Erythroblast (primary cell): ENCODE results near the gene THOC1.

ENCODE experiments used
- DNase-seq, 2 experiments: peaks; one replicate each; lab custom pipeline; 2025; lab: John Stamatoyannopoulos, UW
- GATA1 ChIP-seq: IDR thresholded peaks from 2 replicates; pipeline ENCODE4 v1.6.1; 2011; ENCODE audit warnings: low read depth, mild to moderate bottlenecking, control low read depth, low read length, moderate library complexity
- POLR2A ChIP-seq: IDR thresholded peaks from 2 replicates; pipeline ENCODE4 v1.6.1; 2011; ENCODE audit warnings: mild to moderate bottlenecking, low read length

THOC1 gene

DNA sequence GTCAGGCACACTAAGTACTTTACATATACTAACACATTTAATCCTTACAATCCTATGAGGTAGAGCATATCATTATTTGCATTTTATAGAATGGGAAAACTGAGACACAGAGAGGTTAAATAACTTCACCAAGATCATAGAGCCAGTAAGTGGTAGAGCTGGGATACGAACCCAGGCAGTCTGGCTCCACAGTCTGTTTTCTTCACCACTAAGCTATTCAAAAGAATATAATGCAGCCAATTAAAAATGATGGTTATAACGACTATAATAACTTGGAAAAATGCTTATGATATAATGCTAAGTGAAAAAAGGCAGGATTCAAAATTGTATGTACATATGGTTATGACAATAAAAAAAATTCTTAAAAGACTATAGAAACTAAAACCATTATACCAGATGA lies 7.3 kb downstream of the THOC1 start:
- DNase-seq = no peak
- no peak for TF ChIP-seq POLR2A
- TF ChIP-seq GATA1 = no peak

DNA sequence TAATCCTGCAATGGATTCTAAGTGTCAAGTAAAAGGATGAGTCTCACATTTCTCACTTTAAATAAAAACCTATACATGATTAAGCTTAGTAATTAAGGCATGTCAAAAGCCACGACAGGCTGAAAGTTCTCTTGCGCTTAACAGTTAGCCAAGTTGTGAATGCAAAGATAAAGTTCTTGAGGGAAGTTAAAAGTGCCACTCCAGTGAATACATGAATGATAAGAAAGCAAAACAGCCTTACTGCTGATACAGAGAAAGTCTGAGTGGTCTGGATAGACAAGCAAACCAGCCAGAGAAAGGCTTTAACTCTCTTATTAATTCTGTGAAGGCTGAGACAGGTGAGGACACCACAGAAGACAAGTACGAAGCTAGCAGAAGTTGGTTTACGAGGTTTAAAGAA lies 12.7 kb downstream of the THOC1 start:
- no peak for TF ChIP-seq GATA1
- no peak for TF ChIP-seq POLR2A
- DNase-seq = peak; percentile 40 to 62

DNA sequence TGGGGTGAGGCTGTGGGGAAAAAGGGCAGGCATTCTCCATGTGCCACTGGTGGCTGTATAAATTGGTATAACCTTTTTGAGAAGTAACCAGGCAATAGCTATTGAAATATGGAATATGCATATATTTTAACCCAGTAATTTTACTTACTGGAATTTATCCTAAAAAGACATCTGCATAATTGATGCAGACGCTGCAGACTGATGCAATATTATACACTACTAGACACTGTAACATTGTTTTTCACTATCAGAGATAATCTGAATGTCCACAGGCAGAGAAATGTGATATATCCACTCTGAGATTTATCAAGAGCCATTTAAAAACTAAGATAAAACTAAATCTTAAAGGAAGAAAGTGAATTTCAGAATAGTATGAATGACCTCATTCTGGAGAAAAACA lies 14.7 kb downstream of the THOC1 start:
- no peak for TF ChIP-seq POLR2A
- no peak for TF ChIP-seq GATA1
- DNase-seq = no peak

DNA sequence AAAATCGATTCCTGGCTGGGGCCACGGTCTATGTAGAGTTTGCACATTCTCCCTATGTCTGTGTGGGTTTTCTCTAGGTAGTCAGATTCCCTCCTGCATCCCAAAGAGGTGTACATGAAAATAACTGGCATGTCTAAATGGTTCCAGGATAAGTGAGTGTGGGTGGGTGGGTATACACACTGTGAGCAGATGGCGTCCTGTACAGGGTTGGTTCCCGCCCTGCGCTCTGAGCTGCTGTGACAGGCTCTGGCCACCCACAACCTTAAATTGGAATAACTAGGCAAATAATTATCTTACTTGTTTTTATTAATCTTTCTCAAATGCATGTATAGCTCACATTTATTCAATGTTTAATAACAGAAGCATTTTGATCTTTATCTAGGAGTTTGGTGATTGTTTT lies 16.3 kb downstream of the THOC1 start:
- no peak for DNase-seq
- TF ChIP-seq POLR2A (no peak), GATA1 (no peak)

DNA sequence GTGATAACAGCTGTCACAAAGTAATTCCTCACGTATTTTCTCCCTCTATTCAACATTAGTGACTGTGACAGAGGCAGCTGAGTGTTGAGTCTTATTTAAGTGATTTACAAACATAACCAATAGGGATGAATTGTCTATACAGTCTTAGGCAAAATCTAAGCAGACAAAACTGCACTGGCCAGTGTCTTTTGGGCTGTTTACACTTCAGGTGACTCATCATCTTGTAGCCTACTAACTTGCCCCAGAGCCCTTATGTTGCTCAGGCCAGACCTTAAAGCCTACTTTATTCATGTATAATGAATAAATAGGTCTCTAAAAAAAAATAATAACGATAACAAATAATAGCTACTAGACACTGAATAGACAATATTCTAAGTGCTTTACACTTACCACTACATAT lies 17.2 kb downstream of the THOC1 start:
- TF ChIP-seq GATA1 (no peak), POLR2A (no peak)
- DNase-seq = peak in 1 of 2 experiments; percentile 26

DNA sequence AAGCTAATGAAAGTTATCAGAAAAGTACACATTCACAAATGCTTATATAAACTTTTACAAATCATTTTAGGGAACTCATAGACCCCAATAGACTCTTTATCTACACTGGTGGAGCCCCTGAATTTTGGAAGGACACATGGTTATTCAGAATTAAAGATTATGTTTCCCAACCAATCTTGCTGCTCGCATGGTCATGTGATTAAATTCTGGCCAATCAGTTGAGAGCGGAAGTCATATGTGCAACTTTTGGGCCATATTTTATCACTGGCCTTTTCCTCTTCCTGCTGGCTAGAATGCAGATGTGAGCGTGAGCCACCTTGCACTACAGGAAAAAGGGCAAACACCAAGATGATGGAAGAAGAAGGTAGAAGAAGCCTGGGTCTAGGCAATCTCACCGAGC lies 19.8 kb downstream of the THOC1 start:
- DNase-seq = no peak

DNA sequence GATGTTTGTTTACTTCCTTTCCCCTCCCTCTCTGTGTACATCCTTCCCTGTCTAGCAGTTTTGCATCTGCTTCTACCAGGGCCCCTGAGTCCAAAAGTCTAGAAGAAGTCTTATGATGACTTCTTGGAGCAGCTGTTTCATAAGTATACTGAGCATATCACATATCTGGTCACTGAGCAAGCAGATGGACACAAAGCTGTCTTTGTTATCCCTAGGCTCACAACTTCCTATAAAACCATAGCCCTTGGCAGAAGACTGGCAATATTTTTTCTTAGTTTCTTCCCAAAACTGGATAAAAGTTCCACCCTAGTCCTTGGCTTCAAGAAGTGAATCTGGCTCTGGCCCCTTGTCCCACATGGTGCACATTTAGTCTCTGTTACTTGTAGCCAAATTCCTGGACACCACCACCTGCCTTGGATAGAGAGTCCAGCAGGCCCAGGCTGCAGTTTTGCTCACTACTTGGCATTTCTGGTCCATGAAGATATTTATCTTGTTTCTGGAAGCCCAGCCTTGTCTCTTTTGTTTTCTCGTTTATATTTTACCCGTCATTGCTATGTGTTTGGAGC lies 22.5 kb downstream of the THOC1 start:
- TF ChIP-seq GATA1 (no peak), POLR2A (no peak)

More for the DNA sequence above, 19.8 kb downstream of the THOC1 start:
- TF ChIP-seq POLR2A (no peak), GATA1 (no peak)

DNA sequence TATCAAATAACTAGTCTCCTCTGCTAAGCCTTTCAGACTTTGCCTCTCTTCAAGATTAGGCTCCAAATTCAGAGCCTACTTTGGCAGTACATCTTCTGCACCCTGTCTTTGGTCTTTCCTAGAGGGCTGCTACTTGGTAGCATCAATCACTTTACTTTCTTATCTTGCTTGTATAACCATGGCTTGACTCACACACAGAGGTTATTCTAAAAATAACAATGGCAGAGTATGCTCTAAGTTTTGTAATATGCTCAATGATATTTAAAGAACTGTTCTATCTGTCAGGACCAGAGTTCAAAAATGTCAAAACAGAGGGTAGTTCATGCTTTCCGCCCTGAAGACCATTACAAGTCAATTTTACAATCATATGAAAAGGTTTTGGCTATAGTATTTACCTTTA lies 27.7 kb downstream of the THOC1 start:
- no peak for DNase-seq
- TF ChIP-seq GATA1 = no peak
- TF ChIP-seq POLR2A = no peak

More for the DNA sequence above, 22.5 kb downstream of the THOC1 start:
- DNase-seq = no peak

DNA sequence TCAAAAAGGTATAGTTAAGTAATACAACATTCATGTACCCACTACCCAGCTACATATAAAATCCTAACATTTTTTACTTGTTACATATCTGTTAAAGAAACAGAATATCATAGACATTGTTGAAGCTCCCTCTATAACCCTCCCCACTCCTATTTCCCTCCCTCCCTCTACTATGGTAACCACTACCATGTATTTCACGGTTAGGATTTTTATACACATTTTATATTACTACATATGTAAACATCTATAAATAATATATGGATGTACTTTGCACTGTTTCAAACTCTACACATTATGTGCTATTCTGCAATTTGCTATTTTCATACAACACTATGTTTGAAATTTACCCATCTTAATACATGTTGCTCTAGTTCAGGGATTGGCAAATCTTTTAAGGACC lies 36.3 kb downstream of the THOC1 start:
- no peak for DNase-seq
- TF ChIP-seq POLR2A (no peak), GATA1 (no peak)

DNA sequence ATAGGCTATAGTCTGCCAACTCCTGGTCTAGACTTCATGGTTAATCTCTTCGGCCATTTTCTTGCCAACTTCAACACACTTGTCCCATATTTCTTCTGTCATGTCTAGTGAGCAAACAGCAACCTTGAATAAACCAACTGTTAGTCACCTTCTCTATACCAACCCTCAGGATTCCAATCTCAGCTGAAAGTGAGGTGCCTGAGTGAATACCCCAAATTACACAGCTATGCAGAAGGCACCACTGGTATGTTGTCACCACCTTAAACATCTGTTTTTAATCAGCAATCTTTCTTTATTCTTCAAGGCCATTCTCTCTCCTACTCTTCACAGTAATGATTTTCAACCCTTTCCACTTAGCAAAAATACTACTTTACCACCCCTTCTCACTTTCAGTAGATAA lies 39.3 kb downstream of the THOC1 start:
- no peak for DNase-seq
- no peak for TF ChIP-seq GATA1
- no peak for TF ChIP-seq POLR2A

DNA sequence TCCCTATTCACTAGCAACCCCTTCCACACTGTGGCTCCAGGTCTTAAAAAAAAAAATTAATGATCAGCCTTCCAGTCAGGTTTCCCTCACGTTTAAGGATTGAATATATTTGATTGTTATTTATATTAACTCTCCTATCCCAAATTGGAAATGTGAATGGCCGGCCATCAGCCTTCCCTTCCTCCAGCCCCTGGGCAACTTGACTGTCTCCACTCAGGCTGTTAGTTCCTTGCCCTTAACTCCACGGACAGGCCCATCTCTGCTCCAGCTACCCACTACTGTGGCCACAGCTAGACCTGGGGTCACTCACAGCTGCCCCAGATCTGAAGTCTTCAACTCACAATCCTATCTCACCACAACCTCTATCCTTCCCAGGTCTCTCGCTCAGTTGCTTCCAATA lies 39.9 kb downstream of the THOC1 start:
- TF ChIP-seq GATA1 (no peak), POLR2A (no peak)
- DNase-seq = no peak

DNA sequence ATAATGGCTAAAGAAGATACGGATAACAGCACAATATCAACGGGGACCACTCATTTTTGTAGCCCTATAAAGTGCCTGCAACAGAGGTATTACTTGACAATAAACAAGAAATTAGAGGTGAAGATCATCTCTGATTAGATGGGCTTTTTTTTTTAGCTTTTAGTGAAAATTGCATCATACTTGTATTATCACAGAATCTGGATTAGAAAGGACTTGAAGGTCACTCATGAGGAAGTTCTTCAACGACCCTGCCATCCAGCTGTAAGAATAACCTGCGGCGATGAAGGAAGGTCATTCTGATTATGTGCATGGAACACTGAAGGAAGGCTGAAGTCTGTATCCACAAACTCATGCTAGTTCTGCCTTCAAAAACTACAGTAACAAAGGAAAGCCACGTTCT lies 40.5 kb downstream of the THOC1 start:
- no peak for TF ChIP-seq POLR2A
- no peak for TF ChIP-seq GATA1
- no peak for DNase-seq

DNA sequence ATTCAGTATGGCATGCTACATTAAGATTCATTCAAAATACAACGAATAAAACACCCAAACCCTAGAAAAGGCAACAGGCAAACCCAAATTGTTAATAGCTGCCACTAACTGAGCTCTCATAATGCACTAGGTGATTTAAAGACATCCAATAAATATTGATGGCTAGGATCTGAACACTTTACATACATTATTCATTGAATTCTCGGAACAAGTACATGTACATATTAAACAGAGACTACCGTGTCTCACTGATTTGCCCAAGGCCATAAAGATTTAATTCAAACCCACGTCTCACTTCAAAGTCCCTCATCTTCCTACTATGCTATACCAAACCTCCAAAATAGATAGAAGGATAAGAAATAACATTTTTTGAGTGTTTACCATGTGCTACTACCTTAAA lies 42.1 kb downstream of the THOC1 start:
- TF ChIP-seq POLR2A (no peak), GATA1 (no peak)
- no peak for DNase-seq

DNA sequence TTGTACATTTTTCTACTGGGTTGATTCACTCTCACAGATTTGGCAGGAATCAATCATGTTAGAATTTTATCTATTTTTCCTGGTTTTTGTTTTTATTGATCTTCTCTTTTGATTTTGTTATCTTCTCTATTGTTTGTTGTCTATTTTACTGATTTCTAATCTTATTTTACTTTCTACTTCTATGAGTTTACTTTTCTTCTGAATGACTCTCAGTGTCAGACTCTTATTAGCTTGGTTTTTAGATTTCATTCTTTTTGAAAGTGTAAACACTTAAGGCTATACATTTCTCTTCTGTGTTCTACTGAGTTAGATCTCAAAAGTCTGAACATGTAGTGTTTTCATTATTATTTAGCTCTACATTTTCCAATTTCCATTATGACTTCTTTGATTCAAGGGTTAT lies 47.1 kb downstream of the THOC1 start:
- no peak for DNase-seq
- TF ChIP-seq GATA1 (no peak), POLR2A (no peak)
